Endothelial cell of umbilical vein (primary cell): ENCODE data around the gene UBE2QL1. TPM values are rescaled to one million over a fixed set of nuclear protein-coding genes. Genes with fewer than 3 reads are reported as not detected.

Experiments used
- BruUV-seq: library from RNA; stranded (reverse); fragments of 400-500 nt; replicated peaks from 2 replicates; lab custom pipeline; 2021; lab: Mats Ljungman, UMichigan
- CTCF ChIA-PET: fragments of 300-600, 350-600 bp; sonication (Branson Sonifier 250); formaldehyde crosslinking; loops from one replicate; lab custom pipeline; 2021; ENCODE audit warnings: antibody characterized with exemption, inconsistent platforms; lab: Charles Lee
- POLR2A ChIA-PET: fragments of 300-600, 350-600 bp; sonication (Branson Sonifier 250); formaldehyde crosslinking; loops from one replicate; lab custom pipeline; 2021; ENCODE audit warnings: antibody characterized with exemption, inconsistent platforms; lab: Charles Lee
- DNase-seq: peaks from one replicate; pipeline ENCODE4 v3.0.0-alpha.2; 2011; ENCODE audit warnings: low read depth, low spot score
- FAIRE-seq: peaks from 2 replicates; lab custom pipeline; 2011; peaks lifted over from hg19 to GRCh38; lab: Jason Lieb, UNC
- H2AFZ ChIP-seq: 2 replicates; pipeline ENCODE4 v1.6.0; 2012; ENCODE audit warnings: low read depth, low read length, control low read depth, inconsistent platforms
- H3K27ac ChIP-seq: 2 replicates; pipeline ENCODE4 v1.5.1; 2011; ENCODE audit warnings: low read depth, mild to moderate bottlenecking, control low read depth, low read length, moderate library complexity; ENCODE audit not compliant: insufficient read depth
- H3K27me3 ChIP-seq, 2 experiments: 2 replicates each; pipeline versions ENCODE4 v1.6.0 to v1.6.1; 2011; ENCODE audit warnings: low read length in 2 of 2, mixed read lengths in 1 of 2; ENCODE audit not compliant: control insufficient read depth in 2 of 2, insufficient read depth in 2 of 2
- H3K36me3 ChIP-seq, 2 experiments: 2 replicates in 1 of 2; 3 replicates in 1 of 2; pipeline ENCODE4 v1.5.1; 2011; ENCODE audit warnings: low read length in 2 of 2, mild to moderate bottlenecking in 1 of 2, moderate library complexity in 1 of 2; ENCODE audit not compliant: control insufficient read depth in 2 of 2, insufficient read depth in 2 of 2; ENCODE audit errors: extremely low read depth in 1 of 2
- H3K4me1 ChIP-seq: 3 replicates; pipeline ENCODE4 v1.5.1; 2011; ENCODE audit warnings: mild to moderate bottlenecking, low read length; ENCODE audit not compliant: control insufficient read depth, insufficient read depth; ENCODE audit errors: extremely low read depth
- H3K4me2 ChIP-seq: 2 replicates; pipeline ENCODE4 v1.6.1; 2011; ENCODE audit warnings: low read length, control low read depth, mixed read lengths; ENCODE audit not compliant: insufficient read depth
- H3K4me3 ChIP-seq, 3 experiments: fragments of 200-600 bp in 1 of 3; sonication (generic), shearing (Covaris generic) in 1 of 3; replicated peaks in 1 of 3; 2 replicates each; pipeline ENCODE4 v1.5.1; 2011 to 2016; ENCODE audit warnings: control low read depth in 3 of 3, low read length in 3 of 3, mild to moderate bottlenecking in 2 of 3, inconsistent platforms in 1 of 3, low read depth in 1 of 3, moderate library complexity in 1 of 3; ENCODE audit not compliant: insufficient read depth in 1 of 3
- H3K79me2 ChIP-seq: 2 replicates; pipeline ENCODE4 v1.6.0; 2012; ENCODE audit warnings: low read length, inconsistent platforms; ENCODE audit not compliant: control insufficient read depth, insufficient read depth
- H3K9ac ChIP-seq: replicated peaks from 2 replicates; pipeline ENCODE3; 2011; ENCODE audit warnings: low read length, control low read depth; ENCODE audit not compliant: insufficient read depth; ENCODE audit errors: extremely low read depth
- H3K9me1 ChIP-seq: replicated peaks from 3 replicates; pipeline ENCODE4 v1.6.0; 2011; ENCODE audit warnings: mild to moderate bottlenecking, low read length; ENCODE audit not compliant: control insufficient read depth, insufficient read depth; ENCODE audit errors: extremely low read depth
- H3K9me3 ChIP-seq: replicated peaks from 2 replicates; pipeline ENCODE4 v1.5.1; 2012; ENCODE audit warnings: low read length, inconsistent platforms; ENCODE audit not compliant: control insufficient read depth, insufficient read depth
- H4K20me1 ChIP-seq: replicated peaks from 2 replicates; pipeline ENCODE3; 2011; ENCODE audit warnings: mild to moderate bottlenecking, low read length; ENCODE audit not compliant: control insufficient read depth, insufficient read depth; ENCODE audit errors: extremely low read depth
- EZH2 ChIP-seq: IDR thresholded peaks from 2 replicates; pipeline ENCODE4 v1.6.1; 2012; ENCODE audit warnings: borderline replicate concordance, low read depth, mild to moderate bottlenecking, moderate library complexity, low read length, inconsistent platforms; ENCODE audit not compliant: severe bottlenecking
- FOS ChIP-seq: IDR thresholded peaks from 2 replicates; pipeline ENCODE4 v1.6.1; 2011; ENCODE audit warnings: mild to moderate bottlenecking, low read length, moderate library complexity, borderline replicate concordance; ENCODE audit not compliant: insufficient read depth
- GATA2 ChIP-seq: IDR thresholded peaks from 2 replicates; pipeline ENCODE4 v1.7.0; 2011; ENCODE audit warnings: low read depth, mild to moderate bottlenecking, moderate library complexity, mixed read lengths, low read length; ENCODE audit not compliant: insufficient read length, insufficient read depth
- JUN ChIP-seq: IDR thresholded peaks from 2 replicates; pipeline ENCODE4 v1.6.1; 2011; ENCODE audit warnings: borderline replicate concordance, low read depth; ENCODE audit not compliant: insufficient read length, insufficient read depth
- MYC ChIP-seq: IDR thresholded peaks from one replicate; pipeline ENCODE4 v1.6.1; 2011; ENCODE audit warnings: mild to moderate bottlenecking, low read depth, low read length
- POLR2A ChIP-seq: IDR thresholded peaks from 2 replicates; pipeline ENCODE4 v1.6.1; 2012; ENCODE audit warnings: low read depth, mild to moderate bottlenecking, control low read depth, low read length
- POLR2AphosphoS5 ChIP-seq: IDR thresholded peaks from 2 replicates; pipeline ENCODE4 v1.6.1; 2012; ENCODE audit warnings: low read depth, mild to moderate bottlenecking, control low read depth, low read length, moderate library complexity; ENCODE audit not compliant: insufficient read depth
- dilution Hi-C: fragments of 300-500 bp; cut with MboI; formaldehyde crosslinking; loops from one replicate; pipeline ENCODE4 v1.15.0; 2019; ENCODE audit warnings: low sequenced_read_pairs; ENCODE audit not compliant: extremely low pct_ligation_motif_present
- intact Hi-C: fragments of 100-400 bp; cut with micrococcal nuclease; formaldehyde crosslinking; loops from one replicate; pipeline ENCODE4 v1.10.0; 2022
- polyA plus RNA-seq, 4 experiments: library from polyadenylated mRNA; depleted of rRNA in 3 of 4; stranded (reverse) in 3 of 4; unstranded in 1 of 4; fragments of >200 nt; gene quantifications; 2 replicates each; pipeline versions ENCODE4 v1.2.1 to v1.2.3, GENCODE V29; 2011 to 2012; ENCODE audit warnings: missing spikeins in 1 of 4
- total RNA-seq: library from RNA; stranded (reverse); gene quantifications from 2 replicates; pipeline ENCODE4 v1.2.3, GENCODE V29; 2021
- TF ChIP-seq, protein P1 (sequence below), 2 donors: IDR thresholded peaks; 1 replicate in 1 of 2; 2 replicates in 1 of 2; pipeline ENCODE4 v1.5.1; 2011; ENCODE audit warnings: low read length in 2 of 2, mild to moderate bottlenecking in 2 of 2, moderate library complexity in 2 of 2, control low read depth in 1 of 2, inconsistent platforms in 1 of 2, low read depth in 1 of 2; ENCODE audit not compliant: insufficient read depth in 1 of 2; ENCODE audit errors: extremely low read depth in 1 of 2
- TF ChIP-seq, protein P2 (sequence below): IDR thresholded peaks from 2 replicates; pipeline ENCODE4 v1.6.1; 2011; ENCODE audit not compliant: insufficient read depth, insufficient read length

UBE2QL1 gene
- total and polyA plus RNA-seq, 2 donors (not counting 3 experiments of a cell fraction or from before 2014, with no cell fraction given): 0.04 to 0.15 TPM

DNA sequence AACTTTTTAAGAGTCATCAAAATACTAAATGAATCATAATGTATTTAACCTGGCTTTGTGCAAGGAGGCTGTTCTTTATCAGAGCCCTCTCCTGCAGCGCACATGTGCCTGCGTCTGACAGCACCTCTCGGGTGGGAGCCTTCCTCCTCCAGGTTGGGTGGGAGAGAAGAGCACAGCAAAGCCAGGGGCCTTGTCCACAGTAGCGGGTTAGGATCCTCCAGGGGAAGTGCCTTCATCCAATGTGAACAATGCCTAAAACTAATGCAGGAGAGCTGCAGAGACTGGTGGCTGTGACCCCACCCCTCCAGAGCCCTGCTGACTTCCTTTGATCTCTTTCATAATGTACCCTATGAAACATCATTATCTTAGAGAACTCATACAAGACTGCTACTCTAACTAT is 10.2 kb downstream of the UBE2QL1 start:
- no TSS peak for BruUV-seq
- Histone ChIP-seq H3K9me3 (no peaks in the 10 kb centered on the region), H3K27ac (no peak overlapping the region), H3K9ac (no peak overlapping the region), H3K4me1 (no peaks in the 10 kb centered on the region), H3K4me2 (no peak overlapping the region), H3K79me2 (no peaks in the 10 kb centered on the region), H2AFZ (no peak overlapping the region), H3K36me3 (no peaks in the 10 kb centered on the region), H3K4me3 (no peak overlapping the region), H3K9me1 (no peaks in the 10 kb centered on the region), H4K20me1 (no peaks in the 10 kb centered on the region), H3K27me3 (no peaks in the 10 kb centered on the region)
- dilution Hi-C loops: no loop called here
- ChIA-PET CTCF (no interaction called here), POLR2A (no interaction called here)
- no peak for FAIRE-seq
- intact Hi-C loops: no loop called here
- DNase-seq: no peak
- TF ChIP-seq, protein P1, sequence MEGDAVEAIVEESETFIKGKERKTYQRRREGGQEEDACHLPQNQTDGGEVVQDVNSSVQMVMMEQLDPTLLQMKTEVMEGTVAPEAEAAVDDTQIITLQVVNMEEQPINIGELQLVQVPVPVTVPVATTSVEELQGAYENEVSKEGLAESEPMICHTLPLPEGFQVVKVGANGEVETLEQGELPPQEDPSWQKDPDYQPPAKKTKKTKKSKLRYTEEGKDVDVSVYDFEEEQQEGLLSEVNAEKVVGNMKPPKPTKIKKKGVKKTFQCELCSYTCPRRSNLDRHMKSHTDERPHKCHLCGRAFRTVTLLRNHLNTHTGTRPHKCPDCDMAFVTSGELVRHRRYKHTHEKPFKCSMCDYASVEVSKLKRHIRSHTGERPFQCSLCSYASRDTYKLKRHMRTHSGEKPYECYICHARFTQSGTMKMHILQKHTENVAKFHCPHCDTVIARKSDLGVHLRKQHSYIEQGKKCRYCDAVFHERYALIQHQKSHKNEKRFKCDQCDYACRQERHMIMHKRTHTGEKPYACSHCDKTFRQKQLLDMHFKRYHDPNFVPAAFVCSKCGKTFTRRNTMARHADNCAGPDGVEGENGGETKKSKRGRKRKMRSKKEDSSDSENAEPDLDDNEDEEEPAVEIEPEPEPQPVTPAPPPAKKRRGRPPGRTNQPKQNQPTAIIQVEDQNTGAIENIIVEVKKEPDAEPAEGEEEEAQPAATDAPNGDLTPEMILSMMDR (IDR thresholded peaks at IDR 0.05; ENCODE audit: extremely low read depth in 1 of 2, insufficient read depth in 1 of 2, low read depth in 1 of 2, low read length in 2 of 2): no peak
- no peak for TF ChIP-seq POLR2A
- TF ChIP-seq MYC: no peak
- TF ChIP-seq FOS: no peak
- no peak for TF ChIP-seq POLR2AphosphoS5
- no peak for TF ChIP-seq EZH2
- TF ChIP-seq, protein P2, sequence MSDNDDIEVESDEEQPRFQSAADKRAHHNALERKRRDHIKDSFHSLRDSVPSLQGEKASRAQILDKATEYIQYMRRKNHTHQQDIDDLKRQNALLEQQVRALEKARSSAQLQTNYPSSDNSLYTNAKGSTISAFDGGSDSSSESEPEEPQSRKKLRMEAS: no peak
- TF ChIP-seq JUN: no peak
- TF ChIP-seq GATA2: no peak
